HG03442 (cell line): ENCODE measurements around the gene CLBA1.

Experiments
- ATAC-seq: cut with Tn5 transposase; IDR thresholded peaks from one replicate; pipeline ENCODE4 v1.9.1; 2021; ENCODE audit warnings: mild to moderate bottlenecking, moderate library complexity; ENCODE audit not compliant: unreplicated experiment

The CLBA1 gene

DNA sequence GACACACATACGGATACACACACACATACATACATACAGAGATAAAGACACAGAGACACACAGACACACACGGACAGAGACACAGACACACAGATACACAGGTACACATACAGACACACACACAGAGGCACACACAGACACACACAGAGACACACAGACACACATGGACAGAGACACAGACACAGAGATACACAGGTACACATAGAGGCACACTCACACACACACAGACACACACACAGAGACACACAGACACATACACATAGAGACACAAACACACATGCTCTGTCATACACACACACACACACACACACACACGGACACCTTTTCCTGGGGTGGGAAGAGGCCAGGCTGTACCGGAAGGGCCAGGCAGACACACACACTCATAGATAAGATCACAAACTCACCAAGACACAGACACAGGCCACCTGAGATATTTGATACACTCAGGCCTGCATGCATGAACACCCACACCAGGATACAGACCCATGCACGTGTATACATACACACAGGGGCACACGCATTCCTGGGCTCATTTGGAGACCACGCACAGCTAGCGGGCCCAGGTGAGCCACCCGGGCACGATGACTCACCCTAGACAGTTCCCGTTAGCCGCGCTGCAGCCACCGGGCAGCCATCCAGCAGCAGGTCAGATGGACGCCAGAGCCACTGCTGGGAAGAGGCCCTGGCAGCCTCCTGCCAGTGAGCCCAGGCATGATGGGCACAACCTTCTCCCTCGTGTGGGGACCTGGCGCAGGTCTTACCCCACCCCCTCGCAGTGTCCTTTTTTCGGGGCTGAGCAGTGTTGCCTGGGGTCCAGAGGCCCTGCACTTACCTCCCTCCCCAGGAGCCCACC lies 5.6 kb upstream of the CLBA1 start:
- no peak for ATAC-seq

- ATAC-seq: no peak
These were observed 4.7 kb upstream of the CLBA1 start for GRCh38 chr14:104980611-104981531.

- ATAC-seq: no peak
These were observed 3.7 kb upstream of the CLBA1 start for GRCh38 chr14:104981699-104982541.

- no peak for ATAC-seq
These were observed 2.9 kb upstream of the CLBA1 start for GRCh38 chr14:104982548-104983230.

DNA sequence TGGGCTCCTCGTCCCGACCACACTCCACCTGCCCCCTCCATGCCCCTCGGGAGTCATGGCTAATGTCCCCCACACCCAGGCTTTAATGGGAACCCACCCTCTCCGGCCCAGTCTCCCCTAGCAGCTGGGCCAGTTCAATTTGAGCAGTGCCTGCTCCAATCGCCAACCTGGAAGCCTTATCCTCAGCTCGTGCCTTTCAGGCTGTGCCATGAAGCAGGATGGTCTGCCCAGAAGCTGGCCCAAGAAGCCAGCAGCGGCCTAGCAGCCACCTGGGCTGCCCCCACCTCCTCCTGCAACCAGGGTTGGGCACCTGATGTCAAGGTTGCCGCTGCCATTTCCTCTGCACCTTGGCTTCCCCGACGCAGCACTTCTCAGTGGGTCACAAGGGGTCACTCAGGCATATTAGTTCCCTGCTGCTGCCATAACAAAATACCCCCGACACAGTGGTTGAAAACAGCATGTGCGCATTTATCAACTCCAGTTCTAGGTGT lies 2.3 kb upstream of the CLBA1 start:
- no peak for ATAC-seq

- no peak for ATAC-seq
These were observed 1.3 kb upstream of the CLBA1 start for GRCh38 chr14:104984056-104984894.

DNA sequence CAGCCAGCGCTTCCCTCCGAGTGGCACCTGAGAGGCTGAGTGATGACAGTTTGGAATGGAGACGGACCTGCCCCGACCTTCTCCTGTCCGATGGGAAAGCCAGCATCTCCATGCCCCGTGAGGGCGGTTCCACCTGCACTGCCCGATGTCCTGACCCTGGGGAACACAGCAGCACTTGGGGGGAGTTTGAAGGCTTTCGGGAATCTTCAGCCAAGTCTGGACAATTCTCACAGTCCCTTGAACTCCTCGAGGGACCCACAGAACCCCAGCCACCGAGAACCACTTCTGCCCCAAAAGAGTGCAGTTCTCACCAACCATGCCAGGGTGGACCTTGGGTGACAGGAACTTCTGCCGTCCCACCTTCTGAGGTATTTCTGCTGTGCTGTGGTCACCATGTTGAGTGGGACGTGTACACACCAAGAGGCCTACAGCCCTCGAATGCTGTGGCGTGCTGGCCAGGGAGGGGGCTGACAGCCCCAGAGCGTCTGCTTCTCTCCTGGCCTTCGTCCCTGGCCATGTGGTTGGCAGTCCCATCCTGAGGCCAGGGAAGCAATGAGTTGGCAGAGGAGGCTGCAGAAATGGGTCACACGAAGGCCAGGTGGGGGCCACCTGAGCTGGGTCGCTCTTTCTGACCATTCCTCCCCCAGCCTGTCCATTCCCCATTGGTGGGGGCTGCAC lies 1.0 kb downstream of the CLBA1 start:
- no peak for ATAC-seq

- ATAC-seq: no peak
These were observed 3.8 kb downstream of the CLBA1 start for GRCh38 chr14:104989236-104989950.

DNA sequence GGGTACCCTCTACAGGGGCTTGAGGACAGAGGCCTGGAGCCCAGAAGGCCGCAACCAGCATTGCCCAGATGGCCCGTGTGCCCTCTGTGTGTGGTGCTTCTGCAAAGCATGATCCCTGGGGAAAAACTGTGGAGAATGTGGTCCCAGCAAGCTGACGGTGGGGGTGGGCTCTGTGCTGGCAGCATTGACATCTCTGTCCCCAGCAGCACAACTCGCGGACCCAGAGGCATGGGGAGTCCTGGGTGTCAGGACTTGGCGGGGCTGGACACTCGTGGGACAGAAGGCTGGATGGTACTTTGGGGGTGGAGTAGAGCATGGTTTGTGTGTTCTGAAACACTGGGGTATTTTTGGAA lies 4.3 kb downstream of the CLBA1 start:
- ATAC-seq: no peak

GRCh38 chr14:104991896-104992230 lies 6.3 kb downstream of the CLBA1 start:
- ATAC-seq: no peak

DNA sequence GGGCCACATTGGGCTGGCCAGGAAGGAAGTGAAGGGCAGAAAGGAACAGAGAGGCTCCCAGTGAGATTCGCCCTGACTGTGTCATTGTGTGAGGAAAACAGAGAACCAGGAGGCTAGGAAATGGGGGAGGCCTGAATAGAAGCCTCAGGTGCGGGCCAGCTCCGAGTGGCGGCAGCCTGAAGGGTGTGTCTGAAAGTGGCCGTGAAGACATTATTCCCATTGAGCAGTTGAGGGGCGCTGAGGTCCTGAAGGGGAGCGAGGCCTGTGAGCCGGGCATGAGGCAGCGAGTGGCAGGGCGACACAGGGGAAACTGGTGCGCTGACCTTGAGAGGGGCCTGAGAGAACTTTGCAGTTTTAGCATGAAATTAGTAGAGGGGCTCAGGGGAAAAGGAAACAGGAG lies 6.9 kb downstream of the CLBA1 start:
- no peak for ATAC-seq

- ATAC-seq: no peak
These were observed 7.7 kb downstream of the CLBA1 start for GRCh38 chr14:104993306-104993705.

DNA sequence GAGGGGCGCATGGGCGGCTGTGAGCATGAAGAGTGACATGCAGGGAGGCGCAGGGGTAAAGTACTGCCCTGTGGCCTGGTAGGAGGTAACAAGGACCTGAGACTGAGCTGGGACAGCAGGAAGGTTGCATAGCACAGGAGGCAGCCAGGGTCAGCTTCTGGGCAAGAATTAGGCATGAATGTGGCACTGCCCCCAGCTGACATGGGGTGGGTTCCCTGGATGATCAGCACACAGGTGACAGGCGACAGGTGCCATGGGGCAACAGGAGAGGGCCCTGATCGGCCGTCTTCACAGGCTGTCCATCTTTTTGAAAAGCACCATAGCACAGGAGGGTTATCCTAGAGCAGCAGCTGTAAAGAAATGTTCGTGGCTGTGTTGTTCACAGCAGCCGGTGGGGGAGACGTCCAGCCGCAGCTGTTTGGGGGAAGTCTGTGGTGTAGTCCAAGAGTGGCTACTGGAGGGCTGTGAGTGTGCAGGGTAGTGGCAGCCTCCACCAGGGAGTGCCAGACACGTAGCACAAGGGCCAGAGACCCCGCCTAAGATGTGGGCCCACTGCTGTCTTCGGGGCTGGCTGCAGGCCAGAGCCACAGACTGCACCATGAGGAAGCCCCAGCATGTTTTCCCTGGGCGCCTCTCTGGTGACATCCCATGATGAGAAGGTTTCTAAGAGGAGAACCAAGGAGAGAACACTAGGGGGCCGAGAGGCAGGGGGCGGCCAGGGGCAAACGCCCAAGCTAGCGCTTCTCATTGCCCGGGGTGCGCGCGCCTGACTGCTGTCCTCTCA lies 8.4 kb downstream of the CLBA1 start:
- no peak for ATAC-seq

GRCh38 chr14:104994978-104995377 lies 9.4 kb downstream of the CLBA1 start:
- no peak for ATAC-seq

- ATAC-seq: no peak
These were observed 10.4 kb downstream of the CLBA1 start for GRCh38 chr14:104996032-104996431.

DNA sequence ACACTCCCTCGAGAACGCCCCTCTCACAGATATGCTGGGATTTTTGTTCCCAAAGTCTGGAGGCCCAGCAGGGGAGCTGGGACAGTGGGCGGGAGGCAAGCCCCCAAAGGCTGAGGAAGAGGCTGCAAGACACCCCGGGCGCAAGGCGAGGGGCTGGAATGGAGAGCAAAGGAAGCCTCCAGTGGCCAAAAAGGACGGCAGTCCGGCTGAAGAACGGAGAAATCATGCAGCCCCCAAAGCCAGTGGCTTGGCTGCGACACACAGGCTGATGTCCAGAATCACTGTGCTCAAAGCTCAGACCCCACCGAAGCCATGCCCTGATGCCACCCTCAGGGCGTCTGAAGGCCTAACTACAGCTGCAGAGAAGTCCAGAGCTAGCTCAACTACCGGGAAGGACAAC lies 10.9 kb downstream of the CLBA1 start:
- no peak for ATAC-seq

DNA sequence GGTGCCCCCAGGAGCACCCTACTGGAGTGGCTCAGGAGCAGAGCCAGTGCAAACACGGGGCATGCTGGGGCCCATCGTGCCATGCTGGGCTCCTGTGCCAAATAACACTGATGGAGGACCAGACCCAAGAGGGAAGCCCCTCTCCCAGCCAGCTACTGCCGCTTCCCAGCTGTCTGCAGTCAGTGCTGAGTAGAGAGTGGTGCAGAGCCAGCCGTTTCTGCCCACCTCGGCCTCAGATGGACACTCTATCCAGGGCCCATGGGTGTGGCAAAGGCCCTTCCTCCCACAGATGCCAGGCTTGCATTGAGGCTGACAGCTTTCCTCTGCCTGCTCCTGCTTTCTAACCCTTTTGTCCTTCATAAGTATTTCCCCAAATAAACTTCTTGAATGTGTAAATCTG lies 13.2 kb downstream of the CLBA1 start:
- no peak for ATAC-seq

- ATAC-seq: no peak
These were observed 13.8 kb downstream of the CLBA1 start for GRCh38 chr14:104999361-104999760.
